LNCAP (cell line): ENCODE data around the gene NUDT16.

ENCODE experiments used
- TF ChIP-seq, protein P1 (sequence below): fragments of 450-650 bp; IDR thresholded peaks from 2 replicates; pipeline ENCODE4 v1.5.1; 2017; ENCODE audit warnings: mild to moderate bottlenecking

Gene NUDT16

DNA sequence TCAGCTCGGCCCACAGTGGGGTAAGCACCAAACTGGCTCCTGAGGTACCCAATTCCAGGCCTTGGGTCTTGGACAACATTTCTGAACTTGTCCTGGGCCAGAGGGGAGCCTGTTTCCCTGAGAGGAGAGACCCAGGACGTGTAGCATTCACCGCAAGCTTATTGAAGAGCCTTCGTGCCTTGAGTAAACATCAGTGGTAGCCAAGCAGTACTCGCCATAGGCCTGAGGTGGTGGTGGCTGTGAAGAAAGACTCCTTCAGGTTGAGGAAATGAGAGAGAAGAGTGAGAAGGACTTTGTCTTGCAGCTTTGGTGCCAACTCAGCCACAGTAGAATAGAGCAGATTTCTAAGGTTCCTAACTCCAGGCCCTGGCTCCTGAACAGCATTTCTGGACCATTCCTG, 50.2 kb downstream of the NUDT16 start:
- TF ChIP-seq, protein P1, sequence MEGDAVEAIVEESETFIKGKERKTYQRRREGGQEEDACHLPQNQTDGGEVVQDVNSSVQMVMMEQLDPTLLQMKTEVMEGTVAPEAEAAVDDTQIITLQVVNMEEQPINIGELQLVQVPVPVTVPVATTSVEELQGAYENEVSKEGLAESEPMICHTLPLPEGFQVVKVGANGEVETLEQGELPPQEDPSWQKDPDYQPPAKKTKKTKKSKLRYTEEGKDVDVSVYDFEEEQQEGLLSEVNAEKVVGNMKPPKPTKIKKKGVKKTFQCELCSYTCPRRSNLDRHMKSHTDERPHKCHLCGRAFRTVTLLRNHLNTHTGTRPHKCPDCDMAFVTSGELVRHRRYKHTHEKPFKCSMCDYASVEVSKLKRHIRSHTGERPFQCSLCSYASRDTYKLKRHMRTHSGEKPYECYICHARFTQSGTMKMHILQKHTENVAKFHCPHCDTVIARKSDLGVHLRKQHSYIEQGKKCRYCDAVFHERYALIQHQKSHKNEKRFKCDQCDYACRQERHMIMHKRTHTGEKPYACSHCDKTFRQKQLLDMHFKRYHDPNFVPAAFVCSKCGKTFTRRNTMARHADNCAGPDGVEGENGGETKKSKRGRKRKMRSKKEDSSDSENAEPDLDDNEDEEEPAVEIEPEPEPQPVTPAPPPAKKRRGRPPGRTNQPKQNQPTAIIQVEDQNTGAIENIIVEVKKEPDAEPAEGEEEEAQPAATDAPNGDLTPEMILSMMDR = no peak

DNA sequence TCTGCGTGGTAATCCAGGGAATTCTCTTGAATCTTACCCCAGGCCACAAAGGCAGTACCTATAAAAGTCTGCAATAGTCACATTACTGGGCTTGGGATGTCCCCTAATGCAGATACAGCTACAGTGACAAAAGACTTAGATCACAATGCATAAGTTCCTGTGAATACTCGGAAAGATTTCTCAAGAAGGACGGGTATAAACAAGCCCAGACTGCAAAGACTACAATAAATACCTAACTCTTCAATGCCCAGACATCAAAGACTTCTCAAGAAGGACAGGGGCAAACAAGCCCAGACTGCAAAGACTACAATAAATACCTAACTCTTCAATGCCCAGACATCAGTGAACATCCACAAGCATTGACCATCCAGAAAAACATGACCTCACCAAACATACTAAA, 50.9 kb downstream of the NUDT16 start:
- TF ChIP-seq, protein P1 = no peak

DNA sequence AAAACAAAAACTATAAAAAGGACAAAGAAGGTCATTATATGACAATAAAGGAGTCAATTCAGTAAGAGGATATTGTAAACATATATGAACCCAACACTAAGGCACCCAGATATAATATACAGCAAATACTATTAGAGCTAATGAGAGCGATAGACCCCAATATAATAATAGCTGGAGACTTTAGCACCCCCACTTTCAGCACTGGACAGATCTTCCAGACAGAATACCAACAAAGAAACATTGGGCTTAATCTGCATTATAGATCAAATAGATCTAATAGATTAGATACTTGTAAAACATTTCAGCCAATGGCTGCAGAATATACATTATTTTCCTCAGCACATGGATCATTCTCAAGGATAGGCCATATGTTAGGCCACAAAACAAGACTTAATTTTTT, 53.4 kb downstream of the NUDT16 start:
- TF ChIP-seq, protein P1 = no peak
